GM19043 (cell line): ENCODE data around the gene SLC12A8.

Experiments
- ATAC-seq: cut with Tn5 transposase; IDR thresholded peaks from one replicate; pipeline ENCODE4 v1.9.1; 2021; ENCODE audit warnings: low read depth; ENCODE audit not compliant: unreplicated experiment

Gene SLC12A8

DNA sequence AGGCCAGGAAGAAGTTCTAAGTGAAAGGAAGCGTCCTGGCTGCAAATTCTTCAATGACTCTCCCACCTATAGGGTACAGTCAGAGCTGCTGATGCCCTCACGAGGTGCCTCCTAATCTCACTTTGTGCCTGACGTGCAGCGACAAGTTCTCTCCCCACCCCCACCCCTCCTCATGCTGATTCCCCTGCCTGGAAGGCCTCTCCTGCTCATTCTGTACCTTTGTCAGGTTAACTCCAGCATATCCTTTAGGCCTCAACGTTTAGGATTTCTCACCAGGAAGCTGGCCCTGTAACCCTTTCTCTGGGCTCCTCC, 25.0 kb downstream of the SLC12A8 start:
- ATAC-seq, result no peak

DNA sequence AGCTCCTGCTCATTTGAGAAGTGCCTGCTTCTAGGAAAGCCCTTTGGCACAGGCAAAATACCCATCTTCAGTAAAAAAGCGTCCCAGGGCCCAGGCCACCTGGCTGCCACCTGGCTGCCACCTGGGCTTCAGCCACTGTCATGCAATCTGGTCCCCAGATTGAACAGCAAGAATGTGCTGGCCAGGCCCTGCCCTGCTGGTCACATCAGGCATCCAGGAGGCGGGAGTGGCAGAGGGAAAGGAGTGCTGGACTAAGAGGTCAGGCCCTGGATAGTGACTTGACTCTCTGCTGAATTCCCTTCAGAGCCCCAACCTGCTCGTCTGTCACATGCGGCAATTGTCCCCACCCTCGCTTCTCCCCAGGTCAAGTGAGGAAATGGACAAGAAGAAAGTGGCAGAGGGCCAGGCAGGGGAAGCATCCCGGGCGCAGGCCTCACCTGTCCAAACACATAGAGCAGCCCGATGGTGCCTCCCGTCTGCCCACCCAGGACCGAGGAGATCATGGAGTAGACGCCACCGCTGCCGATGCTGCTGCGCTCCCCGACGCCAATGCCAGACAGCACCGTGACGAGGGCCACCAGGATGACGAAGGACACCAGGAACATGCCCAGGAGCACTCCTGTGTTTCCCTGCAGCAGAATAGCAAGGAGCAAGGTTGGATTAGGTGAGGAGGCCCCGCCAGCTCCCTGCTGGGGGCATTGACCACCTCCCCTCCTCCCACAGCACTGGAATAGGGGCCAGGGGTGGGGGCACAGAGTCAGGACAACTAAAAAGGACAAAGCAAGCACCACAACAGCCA, 25.5 kb downstream of the SLC12A8 start:
- ATAC-seq, result no peak

DNA sequence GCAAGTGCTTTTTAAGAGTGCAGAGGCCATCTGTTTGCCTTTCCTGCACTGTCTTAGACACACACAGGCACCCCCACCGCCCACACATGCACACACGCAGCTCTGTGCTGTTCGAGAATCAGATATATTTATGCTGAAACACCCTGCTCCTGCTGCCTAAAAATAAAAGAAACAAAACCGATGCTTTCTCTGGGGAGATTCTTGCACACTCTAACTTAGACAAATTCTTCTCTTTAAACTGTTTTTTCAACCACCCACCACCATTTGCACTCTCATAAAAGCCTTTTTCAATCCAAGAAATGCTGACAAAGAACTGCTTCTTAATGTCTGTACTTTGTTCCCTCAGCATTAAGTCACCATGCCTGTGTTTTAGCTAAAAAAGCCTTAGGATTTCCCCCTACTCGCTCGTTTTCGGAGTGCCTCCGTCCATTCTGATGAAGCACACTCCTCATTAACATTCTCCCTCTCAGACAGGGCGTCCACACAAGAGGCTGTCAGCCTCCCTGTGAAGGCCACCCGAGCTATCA, 26.2 kb downstream of the SLC12A8 start:
- ATAC-seq, result no peak

DNA sequence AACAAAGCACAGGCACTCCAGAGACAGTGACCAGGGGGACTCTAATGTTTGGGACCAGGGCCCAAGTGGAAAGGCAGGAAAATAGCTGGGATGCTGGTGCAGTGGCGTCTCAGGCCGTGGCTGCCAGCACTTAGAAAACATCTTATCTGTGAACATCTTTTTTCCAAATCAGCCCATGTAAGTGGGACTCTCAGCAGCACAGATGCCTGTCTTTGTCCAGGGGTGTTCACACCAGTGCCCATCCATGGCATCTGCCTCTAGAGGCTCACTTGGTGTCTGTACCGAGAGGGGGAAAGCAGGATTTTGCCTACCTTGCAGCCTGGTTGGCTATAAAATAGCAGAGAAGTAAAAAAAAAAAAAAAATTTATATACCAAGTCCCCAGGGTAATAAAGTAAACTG, 26.7 kb downstream of the SLC12A8 start:
- no peak for ATAC-seq

DNA sequence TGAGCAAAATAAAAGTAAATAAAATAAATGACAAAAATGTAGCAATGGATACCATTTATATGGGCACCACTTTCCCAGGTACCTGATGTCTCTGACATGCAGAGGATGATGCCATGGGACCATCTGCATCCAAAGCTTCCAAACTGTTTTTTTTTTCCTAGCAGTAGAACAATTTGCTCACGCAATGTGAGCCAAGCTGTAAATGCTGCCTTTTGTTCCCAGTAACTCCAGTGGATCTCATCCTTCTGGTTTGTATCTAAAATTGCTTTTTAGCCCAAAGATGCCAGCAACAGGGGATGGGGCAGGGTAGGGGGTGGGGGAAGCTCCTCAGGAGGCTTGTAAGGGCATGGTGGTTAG, 32.7 kb downstream of the SLC12A8 start:
- no peak for ATAC-seq

DNA sequence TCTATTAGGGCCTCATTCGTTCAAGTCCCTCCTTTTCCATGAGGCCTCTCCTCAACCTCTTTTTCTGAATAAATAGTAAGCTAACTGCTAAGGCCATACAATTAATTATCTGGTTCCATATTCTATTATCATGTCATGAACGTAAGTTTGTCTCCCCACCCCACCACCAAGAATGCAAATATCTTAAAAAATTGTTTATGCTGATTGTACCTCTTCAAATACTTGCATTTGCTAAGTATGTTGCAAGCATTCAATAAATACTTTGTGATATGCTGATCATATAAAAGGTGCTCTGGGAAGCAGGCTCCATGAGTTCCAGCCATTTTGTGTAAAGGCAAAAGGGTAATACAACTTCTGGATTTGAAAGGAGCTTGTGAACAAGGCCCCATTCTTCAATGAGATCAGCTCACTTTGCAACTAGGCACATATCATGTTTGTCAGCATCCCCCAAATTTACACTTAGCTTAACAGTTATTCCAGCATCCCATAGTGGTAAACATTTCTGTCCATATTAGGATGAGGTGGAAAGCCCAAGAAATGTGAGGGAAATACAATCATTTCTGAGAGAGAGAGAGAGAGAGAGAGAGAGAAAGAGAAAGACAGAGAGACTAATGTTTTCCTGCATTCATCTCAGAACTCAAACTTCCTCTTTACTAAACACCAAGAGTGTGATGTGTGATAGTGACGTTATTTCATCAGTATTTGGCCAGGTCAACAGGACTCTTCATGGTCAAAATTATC, 33.2 kb downstream of the SLC12A8 start:
- ATAC-seq, result no peak

DNA sequence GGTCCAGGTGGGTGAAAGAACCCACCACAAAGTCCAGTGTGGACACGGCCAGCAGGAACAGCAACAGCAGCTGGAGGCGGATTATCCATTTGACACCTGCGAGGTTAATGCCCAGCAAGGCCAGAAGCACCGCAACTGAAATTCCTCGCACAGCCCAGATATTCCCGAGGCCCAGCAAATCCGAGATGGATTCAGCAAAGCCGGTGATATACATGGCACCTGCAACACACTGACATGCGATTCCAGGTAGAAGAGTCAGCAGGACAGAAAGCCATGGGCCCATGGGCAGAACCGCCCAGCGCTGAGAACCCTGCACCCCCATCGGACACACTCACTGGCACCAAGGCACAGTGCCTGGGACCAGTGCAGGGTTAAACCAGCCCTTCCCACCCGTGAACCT, 34.8 kb downstream of the SLC12A8 start:
- ATAC-seq, result no peak

DNA sequence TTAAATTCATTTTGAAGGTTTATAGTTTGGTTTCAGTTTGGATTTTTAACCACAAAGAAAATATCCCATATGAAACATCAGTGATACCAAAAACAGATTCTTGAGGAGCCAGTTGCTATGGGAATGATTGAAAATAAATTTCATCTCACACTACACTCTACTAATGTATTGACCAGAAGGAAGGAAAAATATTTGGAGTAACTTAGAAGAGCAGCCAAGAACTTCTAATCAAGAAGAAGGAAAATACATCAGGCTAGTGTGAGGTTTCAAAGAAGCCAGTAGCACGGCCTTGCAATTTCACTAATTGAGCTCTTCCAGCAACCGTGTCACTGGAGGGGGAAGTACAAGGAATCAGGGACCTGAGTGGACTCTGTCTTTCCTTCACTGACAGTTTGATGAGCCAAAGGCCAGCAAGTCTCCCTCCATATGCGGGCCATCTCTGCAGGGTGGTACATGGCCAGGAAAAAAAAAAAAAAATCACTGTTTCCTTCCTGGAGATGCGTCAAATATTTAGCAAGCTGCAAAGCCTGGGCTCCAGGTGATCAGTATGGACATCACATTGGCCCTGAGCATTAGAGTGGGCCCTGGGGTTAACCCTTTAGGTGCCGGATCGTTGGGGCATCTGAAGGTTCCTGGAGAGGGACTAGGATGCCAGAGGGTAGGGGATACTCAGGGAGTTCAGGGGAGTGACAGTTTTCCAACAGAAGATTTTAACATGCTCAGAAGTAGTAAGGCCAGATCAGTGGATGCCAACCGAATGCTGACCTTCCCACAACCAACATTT, 37.1 kb downstream of the SLC12A8 start:
- ATAC-seq, result no peak

DNA sequence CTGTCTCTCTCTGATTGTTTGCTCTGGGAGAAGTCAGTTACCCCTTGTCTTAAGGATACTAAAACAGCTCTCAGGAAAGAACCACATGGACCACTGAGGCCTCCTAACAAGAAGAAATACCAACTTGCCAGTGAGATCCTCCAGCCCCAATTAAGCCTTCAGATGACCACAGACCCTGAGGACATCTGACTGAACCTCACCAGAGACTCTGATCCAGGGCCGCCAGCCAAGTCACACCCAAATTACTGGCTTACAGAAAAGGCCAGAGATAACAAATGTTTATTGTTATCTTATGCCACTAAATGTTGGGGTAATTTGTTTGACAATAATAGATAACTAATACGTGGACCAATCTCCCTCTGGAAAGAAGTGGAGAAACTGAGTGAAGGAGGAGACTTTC, 40.2 kb downstream of the SLC12A8 start:
- no peak for ATAC-seq

DNA sequence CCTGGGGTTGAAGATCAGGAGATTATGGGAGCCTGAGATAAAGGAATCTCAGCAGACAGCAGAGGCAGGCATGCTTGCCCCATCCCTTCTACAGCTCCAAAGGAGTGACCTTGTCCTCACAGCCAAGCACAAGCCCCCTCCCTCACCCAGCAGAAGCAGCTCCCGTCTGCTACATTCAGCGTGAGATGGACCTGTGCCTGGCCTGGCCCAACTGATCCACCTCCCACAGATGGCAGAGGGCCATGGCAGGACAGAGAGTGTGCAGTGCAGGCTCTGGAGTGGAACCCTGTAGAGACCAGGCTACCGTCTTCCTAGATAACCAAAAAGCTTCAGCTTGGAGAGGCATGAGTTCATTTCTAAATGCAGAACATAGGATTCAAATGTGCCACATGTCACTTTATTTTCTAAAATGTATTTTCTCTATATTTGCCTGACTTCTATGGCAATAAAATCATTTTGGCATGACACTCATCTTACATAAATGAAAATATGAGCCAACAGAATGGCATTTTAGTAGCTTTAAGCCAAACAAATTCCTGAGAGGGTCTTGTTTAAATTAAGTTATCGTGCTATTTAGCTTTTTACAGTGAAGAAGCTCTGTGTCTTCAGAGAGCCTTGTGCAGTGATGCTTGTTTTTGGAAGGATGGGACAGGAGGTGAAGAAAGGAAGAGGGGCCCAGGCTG, 43.7 kb downstream of the SLC12A8 start:
- no peak for ATAC-seq

DNA sequence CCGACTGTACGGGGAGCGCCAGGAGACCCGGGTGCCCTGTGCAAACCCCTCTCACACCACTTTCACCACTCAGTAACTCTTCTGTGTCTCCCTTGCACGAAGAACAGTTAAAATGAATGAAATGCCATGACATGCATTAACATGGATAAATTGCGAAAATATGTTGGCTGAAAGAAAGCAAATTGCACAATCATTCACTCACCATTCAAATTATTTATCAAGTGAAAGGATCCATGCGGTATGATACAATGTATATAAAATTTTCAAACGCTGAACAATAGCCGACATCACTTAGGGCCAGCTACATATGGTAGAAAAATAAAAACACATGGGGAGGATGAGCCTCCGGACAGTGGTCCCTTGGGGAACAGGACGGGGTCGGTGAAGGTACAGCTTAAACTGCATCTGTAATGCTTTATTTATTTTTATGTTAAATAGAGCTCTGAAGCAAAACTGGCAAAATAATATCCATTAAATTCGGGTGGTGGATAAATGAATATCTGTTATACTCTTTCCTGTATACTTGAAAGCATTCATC, 45.9 kb downstream of the SLC12A8 start:
- no peak for ATAC-seq

DNA sequence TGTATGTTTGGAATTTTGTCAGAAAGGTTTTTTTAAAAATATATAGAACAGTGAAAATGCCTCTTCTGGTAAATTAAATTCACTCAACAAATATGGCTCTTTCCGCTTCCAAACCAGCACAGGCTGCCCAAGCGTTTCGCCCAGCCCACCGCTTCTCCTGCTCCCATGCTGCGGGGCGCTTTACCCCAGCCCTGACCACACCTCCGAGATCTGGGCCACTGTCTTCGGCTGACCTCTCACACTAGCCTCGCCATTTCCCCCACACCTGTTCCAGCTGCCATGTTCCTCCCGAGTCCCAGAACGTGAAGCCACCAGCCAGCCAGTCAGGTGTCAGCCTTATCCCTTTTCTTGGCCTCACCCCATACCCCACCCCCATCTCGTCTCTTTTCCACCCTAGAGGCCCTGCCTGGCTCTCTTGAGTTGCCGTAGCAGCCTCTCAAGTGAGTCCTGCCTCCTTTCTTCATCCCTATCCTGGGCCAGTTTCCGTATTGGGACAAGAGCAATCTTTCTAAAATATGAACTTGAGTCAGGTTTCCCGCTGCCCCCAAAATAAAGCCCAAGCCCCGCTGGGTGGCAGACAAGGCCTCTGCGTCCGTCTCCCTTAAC, 46.5 kb downstream of the SLC12A8 start:
- no peak for ATAC-seq

DNA sequence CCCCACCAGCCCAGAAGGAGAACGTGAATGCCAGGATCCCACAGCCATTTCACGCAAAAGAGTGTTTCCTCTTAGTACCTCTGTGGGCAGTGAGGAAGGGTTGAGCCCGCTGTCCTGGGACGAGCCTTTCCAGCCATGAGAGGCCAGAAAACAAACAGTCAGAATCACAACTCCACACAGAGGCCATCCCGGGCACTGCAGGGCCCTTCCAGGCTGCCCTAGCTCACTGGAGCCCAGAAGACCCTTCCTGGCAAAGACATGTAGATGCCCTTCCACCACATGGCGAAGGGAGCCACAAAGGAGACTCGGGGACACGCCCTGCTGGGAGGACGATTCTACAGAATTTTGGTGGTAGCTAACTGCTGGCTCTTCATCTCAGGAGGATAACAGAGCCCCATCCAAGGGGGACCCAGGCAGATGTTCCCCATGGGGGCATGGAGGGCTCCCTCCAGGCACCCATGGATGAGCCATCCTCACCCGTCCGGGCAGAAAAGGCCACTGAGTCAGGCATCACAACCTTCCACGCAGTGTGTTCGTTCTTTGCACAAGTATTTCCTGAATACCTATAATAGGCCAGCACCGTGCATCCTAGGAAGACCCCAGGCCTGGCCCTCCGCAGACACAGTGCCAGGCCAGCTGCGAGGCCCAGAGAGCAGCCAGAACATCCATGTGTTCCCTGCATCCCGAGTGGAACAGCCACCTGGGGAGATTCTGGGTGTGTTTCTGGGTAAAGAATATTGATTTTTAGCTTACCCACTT, 47.2 kb downstream of the SLC12A8 start:
- ATAC-seq, result no peak

DNA sequence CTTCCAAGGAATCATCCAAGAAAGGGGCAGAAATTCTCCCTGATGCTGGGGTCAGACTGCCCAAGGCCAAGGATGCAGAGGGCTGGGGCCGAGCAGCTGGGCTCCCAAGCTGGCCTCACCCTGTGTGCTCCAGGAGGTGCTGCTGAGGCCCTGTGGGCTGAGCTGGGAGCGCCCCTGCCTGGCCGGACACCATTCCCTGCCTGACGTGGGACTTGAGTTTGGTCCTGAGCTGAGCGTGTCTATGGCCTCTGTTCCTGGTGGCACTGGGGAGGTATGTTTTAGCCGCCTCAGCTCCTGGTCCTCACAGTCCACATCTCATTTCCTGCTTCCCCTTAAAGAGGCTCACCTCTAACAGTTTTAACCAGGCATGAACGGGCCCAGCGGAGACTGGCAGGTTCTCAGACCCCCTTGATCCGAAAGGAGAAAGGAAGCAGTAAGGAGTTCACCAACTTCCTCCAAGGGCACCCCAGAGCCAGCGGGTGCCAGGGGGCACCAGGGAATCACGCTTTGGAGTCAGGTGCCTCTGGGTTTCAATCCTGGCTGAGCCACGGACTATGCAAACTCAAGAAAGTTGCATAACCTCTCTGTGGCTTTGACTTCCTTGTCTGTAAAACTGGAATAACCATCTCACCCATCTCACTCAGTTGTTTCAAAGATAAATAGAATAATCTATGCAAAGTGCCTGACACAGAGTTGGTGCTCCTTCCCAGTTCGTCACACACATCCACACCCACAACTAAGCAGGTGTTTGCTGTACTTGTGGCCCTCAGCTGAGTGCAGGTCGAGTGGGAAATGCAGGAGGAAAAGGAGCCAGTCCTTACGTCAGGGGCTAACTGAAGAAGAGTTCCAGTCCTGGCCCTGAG, 48.6 kb downstream of the SLC12A8 start:
- ATAC-seq, result no peak

DNA sequence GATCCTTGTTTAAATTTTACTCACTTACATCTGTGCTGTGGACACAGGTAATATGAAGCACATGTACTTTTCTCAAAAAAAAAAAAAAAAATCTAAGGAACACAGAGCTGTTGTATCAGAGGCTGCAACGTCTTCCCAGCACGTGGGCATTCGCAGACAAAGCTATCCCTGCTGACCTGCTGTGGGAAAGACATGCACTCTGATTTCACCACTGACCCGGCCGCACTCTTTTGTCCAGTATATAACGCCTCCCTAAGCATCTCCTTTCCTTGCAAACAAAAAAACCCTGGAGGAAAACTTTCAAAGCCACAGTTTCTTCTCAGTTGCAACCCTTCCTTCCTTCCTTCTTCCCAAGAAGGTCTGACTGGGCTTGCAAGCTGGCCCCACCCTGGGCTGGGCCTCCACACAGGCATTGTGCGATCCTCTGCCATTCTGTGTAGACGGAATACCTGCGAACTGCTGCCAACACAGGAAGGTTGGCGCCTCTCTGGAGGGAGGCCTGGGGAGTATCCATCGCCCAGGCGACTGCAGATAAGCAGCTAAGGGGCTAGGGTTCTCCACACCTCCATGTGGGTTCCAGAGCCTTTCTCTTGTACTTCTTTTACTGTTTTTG, 50.8 kb downstream of the SLC12A8 start:
- ATAC-seq, result no peak

DNA sequence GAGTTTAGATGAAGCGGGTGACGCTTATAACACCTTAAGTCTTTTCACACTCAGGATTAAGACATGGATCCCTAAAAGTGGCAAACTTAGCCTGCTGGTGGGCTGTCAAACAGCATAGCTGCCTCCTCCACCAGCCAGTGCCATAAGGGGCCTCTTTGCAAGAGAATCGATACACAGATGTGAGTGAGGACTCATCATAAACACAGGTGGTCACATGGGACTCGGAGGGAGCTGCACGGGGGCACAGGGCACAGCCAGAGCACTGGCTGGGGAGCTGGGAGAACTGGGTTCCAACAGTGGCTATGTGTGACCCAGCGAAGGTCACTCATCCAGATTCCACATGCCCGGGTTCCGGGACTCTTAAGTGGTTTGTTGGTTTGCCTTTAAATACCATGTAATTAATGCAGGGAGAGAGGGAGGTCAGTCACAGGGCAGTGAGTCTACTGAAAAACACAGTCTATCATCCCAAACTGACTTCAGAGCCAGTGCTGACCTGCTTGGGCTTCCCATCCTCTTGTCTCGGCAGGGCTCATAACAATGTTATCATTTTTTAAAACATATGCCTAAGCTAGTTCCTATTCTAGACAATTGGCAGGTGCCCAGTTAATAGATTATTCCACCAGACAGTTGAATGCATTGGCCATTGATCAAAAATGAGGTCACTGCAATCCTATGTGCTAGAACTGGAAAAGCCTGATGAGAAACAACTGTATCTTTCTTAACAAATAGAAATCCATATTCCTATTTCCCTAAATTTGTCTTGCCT, 51.8 kb downstream of the SLC12A8 start:
- ATAC-seq, result no peak

DNA sequence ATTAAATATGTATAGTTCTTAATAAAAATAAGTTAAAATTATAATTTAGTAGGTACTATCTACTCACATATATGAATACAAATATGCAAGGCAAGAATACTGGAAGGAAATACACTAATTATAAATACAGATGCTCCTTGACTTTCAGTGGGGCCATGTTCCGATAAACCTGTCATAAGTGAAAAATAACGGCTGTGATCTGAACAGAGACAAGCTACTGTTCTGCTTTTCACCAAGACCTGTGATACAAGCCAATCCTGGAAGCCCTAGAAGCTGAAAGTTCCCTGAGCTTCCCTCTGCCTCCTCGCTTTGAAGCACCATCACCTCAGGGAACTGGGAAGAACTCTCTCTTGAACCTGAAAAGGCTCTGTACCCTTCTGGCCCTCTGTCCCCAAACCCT, 55.4 kb downstream of the SLC12A8 start:
- ATAC-seq, result no peak
